Activated gamma-delta T cell treated with Interleukin-2 at 50 U/mL for 16 hours (primary cell): ENCODE data around the gene KLHDC8A.

Source experiments
- DNase-seq: peaks from one replicate; pipeline ENCODE4 v3.0.0-alpha.2; 2020

KLHDC8A gene

DNA sequence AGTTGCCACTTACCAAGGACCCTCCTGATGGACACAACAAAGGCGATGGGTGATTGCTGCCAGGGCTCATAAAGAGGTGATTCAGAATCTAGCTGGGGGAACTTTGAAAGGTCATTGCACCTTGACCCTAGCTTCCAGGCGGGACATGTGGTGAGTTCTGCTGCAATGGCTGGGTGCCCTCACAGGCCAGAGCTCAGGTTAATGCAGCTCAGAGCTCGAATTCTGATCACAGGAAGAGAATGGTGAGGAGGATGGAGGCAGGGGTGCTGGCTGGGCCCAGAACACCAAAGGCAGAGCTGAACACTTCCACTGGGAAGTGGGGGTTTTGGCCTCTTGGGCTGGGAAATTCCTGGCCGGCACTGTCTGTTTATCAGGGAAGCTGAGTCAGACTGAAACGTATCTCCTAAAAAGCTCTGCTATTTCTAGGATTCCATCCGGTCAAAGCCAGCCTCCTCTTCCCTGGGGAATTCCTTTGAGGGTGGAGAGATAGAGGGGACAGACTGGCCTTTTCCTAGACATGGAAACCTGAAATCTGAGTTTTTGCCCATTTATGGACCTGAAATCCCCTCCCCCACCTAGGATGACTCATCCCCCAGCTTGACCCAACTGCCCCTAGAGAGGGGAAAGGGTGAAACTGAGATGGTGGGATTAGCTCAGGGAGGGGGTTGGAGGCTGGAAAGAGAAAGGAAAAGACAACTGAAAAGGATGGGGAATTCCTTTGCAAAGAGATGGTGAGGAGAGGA, 62.4 kb downstream of the KLHDC8A start:
- DNase-seq, result no peak

- DNase-seq, result no peak
Observed at GRCh38 chr1:205293350-205294074, 63.2 kb downstream of the KLHDC8A start.

DNA sequence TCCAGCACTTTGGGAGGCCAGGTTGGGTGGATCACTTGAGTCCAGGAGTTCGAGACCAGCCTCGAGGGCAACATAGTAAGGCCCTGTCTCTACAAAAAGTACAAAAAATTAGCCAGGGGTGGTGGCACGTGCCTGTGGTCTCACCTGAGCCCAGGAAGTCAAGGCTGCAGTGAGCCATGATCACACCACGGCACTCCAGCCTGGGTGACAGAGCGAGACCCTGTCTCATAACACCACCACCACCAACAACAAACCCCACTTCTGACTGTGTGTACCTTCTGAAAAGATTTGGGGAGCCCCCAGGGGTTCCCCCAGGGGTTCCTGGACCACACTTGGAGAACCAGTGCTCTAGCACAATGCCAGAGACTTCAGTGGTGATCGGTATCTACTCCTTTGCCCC, 65.1 kb downstream of the KLHDC8A start:
- no peak for DNase-seq

- peak; percentile 88 for DNase-seq
Observed at GRCh38 chr1:205287767-205288559, 68.8 kb downstream of the KLHDC8A start.

GRCh38 chr1:205287076-205287475, 69.6 kb downstream of the KLHDC8A start:
- DNase-seq, result no peak

- peak; percentile 70 for DNase-seq
Observed at GRCh38 chr1:205286335-205286950, 70.3 kb downstream of the KLHDC8A start.
